Right ventricle myocardium inferior (tissue), 1 donor: ENCODE results near the gene TMEM44. TPM values are rescaled to one million over a fixed set of nuclear protein-coding genes. Genes with fewer than 3 reads are reported as not detected.
A peak's percentile ranks its signal among the peaks of the same experiment; 100 is the strongest.

Experiments
- ATAC-seq: fragments of 200-7000 bp; cut with Tn5 transposase; one replicate; pipeline ENCODE4 v1.9.1; 2020; ENCODE audit warnings: mild to moderate bottlenecking, moderate library complexity
- DNase-seq: peaks from one replicate; pipeline ENCODE4 v3.0.0; 2021; ENCODE audit errors: missing footprints
- intact Hi-C: fragments of 100-400 bp; cut with DNase I; formaldehyde crosslinking; loops from one replicate; pipeline ENCODE4 v1.11.0; 2022
- total RNA-seq: library from RNA; stranded (reverse); fragmentation: NEBNext Ultra II Directional; extraction: Animal tissue kit (Norgen Biotek cat#: 25700); gene quantifications from one replicate; pipeline ENCODE4 v1.2.1, GENCODE V29; 2021
- donor health status: DM: no; HTN: yes; CAD: no; lungs with severe emphysema.

Gene TMEM44
- total RNA-seq, 1 donor from 2014 or later, result 6.1 TPM

DNA sequence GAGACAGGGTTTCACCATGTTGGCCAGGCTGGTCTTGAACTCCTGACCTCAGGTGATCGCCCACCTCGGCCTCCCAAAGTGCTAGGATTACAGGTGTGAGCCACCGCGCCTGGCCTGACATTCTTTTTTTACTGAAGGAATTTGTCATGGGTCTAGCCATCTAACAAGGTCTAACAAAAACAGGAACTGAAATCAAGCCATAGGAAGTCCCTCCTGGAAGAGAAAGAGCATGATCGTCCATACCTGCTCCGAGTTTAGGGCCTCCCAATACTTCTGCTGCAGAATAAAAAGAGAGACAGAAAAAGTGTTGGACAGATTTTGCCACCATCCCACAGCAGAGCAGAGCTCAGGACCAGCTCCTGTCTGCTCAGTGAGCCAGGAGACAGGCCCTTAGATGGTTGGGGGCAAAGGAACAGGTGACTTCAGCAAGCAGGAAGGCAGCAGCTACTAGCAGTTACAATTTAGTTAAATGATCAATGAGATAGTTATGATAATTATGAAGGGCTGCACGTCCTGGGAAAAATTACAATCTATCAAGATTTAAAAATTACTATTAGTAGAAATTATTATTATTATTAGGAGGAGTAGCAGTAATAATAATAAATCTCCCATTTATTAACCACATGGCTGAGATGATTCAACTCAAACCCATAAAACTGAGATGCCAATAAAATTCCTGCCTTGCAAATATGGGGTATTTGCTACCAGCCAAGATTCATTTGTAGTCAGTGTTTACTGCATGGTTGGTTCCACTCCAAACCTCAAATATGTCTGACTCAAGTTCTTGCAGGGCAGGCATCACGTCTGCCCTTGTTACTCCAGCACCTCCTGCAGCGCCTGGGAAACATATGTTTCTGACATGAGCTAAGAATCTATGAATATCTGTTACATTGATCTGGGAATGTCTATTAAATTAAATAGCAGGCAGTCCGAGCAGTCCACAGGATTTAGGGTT, 40.1 kb downstream of the TMEM44 start:
- ATAC-seq, result no peak
- intact Hi-C loops, result no loop called here
- DNase-seq, result no peak

DNA sequence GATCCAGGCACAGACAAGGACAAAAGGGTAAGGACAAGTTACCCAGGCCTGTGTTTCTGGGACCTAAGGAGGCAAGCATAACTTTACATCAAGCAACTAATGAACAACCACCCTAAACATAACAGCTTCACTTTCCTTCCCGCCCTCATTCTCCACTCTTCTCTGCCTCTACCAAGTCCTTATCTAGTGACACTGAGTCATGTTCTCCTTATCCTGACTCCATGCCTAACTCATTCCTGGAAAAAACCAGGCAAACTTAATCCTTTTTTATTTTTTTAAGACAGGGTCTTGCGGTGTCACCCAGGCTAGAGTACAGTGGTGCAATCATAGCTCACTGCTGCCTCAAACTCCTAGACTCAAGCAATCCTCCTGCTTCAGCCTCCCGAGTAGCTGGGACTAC, 44.5 kb downstream of the TMEM44 start:
- intact Hi-C loops, result no loop called here
- no peak for ATAC-seq

DNA sequence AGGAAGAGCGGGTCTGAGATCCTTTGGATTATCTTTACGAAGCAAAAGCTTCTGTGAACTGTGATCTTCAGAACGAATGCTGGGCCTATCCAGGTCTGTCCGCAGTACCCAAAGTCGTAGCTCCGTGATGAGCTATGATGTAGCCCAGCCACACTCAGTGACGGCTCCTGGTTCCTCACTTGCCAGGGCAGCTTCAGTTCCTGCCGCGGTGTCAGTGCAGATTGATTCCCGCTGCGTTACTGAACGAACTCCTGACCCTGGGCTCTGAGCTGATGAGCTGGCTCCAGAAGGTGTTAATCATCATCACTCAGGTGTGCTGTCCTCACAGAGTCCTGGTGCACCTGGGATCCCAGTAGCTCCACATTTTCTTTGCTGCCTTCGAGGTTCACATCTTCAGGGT, 45.0 kb downstream of the TMEM44 start:
- intact Hi-C loops, result no loop called here
- ATAC-seq, result no peak
- DNase-seq, result no peak

More for the DNA sequence above, 44.5 kb downstream of the TMEM44 start:
- no peak for DNase-seq

DNA sequence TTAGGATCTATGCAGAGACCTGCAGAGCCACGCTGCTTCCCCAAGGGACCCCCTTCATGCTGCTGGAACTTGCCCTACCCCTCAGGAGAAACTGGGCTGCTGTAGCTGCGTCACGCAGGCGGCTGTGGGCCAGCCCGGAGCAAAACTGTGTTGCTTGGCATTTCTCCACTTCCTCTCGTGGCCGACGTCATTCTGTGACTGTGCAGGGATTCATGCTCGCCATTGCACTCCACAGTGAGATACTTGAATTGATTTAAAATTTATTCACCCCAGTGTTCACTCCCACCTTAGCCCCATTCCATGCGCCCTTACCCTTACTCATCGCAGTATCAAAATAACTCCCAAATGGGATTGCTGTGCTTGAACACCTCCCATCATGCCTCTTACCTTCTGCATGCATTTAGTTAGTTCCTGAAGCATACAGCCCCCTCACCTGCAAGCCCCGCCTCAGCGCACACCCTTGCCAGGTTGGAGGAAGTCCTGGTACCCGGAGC, 45.7 kb downstream of the TMEM44 start:
- ATAC-seq, result no peak
- peak; percentile 83 for DNase-seq
- intact Hi-C loops, result no loop called here

DNA sequence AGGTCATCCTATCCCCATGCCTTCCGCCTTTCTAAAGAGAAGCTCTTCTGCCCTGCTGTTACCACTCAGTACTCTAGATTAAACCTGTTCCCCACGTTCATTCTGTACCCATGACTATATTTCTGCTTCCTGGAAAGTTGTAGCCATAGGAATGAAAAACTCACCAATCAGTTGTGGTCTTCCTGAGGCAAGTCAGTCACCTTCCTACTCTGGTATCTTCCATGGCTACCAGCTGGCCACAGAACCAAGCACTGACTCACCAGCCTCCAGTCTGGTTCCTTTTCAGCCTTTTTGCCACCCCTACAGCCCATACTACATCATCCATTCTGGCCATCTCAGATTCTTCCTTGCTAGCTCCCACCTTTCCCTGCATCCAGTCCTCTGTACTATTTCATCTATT, 46.4 kb downstream of the TMEM44 start:
- ATAC-seq (no peak), DNase-seq (no peak)
- intact Hi-C loops, result no loop called here

DNA sequence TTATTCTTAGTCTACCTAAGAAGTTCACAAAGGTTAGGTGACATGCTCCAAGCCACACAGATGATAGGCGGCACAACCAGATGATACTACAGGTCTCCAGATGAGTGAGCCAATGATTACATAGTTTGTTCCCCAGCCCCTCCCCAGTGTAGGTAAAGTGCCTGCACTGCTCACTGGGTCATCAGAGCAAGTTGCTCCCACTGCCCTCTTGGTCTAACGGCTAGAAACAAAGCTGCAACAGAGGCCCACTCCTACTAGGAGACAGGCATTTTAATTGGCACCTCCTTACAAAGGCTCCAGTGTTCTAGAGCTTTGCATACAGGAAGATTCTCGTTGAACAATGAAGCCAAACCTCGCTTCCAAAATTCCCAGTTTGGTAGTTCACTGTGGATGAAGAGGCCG, 47.3 kb downstream of the TMEM44 start:
- intact Hi-C loops, result no loop called here
- ATAC-seq, result no peak
- DNase-seq, result no peak

DNA sequence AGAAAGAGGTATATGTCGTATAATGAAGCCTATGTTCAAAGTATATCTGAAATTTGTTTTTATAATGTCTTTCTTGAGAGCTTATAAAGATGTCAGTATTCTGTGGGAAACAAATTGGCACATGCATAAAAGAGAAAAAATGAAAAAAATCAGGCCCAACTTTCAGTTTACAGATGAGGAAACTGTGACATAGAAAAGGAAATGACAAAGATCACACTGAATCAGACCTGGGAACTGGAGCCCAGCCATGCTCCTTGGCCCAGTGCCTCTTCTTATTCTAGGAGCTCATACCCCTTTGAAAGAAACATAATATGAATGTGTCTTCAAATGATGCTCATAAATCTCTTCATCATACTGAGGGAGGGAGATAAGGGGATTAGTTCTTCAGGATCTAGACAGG, 48.4 kb downstream of the TMEM44 start:
- intact Hi-C loops, result no loop called here
- ATAC-seq (no peak), DNase-seq (no peak)

DNA sequence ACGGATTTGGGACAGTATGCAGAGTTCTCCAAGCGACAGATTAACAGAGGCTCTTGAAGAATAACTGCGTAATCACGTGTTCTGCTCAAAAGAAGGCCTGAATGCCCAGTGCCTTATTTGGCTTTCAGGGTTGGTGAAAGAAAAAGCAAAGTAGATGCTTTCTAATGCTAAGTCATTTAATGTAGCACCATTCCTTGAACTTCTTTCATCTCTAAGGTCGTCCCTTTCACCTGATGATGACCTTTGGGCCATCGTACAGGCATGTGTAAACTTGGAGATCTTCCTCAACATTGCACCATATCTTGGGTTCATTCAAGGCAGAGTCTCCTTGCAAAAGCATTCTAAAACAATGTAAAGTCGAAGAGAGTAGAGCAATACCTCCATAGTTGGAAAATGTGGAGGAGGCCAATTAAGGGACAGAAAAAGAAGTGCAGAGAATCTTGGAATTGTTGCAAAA, 48.9 kb downstream of the TMEM44 start:
- DNase-seq, result no peak
- no peak for ATAC-seq
- intact Hi-C loops, result no loop called here

DNA sequence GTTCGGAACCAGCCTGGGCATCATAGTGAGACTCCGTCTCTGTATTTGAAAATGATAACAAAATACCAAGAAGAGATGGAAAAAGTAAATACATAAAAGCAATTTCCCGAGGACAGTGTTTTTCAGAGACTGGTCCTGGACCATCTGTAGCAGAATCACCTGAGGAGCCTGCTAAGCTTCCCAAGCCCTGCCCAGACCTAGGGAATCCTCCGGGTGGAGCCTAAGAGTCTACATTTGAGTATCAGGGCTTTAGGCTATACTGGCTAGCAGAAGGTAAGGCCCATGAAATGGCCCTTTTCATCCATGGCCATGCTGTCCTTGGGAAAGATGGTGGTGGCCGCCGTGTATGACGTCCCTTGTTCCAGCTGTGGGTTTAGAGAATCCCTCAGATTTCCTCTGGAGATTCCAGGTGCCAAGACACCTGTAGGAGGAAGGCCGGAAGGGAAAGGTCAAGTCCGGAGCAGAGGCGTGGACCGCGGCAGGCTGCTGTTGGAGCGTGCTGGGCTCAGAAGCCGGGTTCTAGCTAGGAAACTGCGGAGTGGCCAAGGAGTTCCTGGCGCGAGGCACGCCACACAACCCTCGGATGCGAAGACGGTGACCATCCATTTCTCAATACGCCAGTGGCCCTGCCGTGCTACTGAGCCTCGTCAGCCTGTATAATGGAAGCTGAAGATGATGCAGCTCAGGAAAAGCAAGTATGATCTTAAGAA, 50.9 kb downstream of the TMEM44 start:
- ATAC-seq, result no peak
- intact Hi-C loops, result no loop called here
- DNase-seq, result no peak

DNA sequence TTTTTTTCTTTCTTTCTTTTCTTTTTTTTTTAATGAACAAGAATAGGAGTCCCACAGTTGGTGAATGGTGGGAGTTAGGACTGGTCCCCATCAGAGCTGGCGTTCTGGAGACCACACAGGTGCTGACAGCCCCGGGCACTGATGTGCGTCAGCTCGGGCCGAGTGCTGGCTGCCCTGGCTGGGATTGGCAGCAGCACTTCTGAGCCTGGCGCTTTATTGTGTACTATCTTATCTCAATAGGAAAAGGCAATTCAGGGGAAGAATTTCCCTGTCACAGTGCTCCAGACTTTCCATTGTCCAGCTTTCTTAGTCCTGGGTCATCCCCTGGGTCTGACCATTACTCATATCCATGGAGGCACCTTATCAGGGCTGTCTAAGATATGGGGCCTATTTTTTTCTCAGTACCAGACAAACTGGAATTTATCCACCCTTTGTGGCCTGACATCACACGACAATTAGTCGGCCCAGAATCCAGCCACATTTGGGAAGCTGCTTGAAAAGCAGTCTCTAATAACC, 54.1 kb downstream of the TMEM44 start:
- DNase-seq (peak; percentile 83), ATAC-seq (peak; percentile 81)
- intact Hi-C loops, result loop anchor here (2.0 kb wide), 1 partner anchor 102 kb away; no protein-coding TSS in a partner anchor

DNA sequence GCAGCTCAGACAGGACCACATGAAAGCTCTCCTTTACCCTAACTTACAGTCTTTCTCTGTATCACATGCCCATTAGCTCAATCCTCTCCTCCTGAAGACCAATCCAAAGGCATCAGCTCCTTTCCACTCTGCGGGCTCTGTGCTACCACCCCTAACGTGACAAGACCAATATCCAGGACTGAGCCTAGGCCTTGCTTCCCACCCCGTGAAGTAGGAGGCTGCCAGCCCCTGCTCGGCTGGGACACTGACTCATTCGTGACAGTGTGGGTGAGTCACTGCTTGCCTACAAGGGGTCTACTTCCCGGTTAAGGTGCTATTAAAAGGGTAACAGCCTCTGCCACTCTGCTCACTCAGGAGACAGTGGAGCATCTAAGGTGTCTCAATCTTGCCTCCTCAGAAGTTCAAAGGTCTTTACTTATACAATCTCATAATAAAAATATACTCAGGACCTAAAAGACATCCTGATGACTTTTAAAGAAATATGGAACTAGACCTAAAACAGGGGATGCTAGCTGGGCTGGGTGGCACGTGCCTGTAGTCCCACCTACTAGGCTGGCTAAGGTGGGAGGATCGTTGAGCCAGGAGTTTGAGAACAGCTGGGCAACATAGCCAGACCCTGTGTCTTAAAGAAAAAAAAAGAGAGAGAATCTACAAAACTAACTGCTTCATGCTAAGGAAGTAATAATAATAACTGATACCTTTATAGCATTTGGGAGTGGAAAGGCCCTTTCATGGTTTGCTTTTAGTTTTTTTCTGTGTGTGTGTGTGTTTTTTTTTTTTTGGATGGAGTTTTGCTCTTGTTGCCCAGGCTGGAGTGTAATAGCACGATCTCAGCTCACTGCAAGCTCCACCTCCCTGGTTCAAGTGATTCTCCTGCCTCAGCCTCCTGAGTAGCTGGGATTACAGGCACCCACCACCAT, 55.0 kb downstream of the TMEM44 start:
- no peak for ATAC-seq
- no peak for DNase-seq
- intact Hi-C loops, result loop anchor here (2.0 kb wide), 1 partner anchor 101 kb away; no protein-coding TSS in a partner anchor

DNA sequence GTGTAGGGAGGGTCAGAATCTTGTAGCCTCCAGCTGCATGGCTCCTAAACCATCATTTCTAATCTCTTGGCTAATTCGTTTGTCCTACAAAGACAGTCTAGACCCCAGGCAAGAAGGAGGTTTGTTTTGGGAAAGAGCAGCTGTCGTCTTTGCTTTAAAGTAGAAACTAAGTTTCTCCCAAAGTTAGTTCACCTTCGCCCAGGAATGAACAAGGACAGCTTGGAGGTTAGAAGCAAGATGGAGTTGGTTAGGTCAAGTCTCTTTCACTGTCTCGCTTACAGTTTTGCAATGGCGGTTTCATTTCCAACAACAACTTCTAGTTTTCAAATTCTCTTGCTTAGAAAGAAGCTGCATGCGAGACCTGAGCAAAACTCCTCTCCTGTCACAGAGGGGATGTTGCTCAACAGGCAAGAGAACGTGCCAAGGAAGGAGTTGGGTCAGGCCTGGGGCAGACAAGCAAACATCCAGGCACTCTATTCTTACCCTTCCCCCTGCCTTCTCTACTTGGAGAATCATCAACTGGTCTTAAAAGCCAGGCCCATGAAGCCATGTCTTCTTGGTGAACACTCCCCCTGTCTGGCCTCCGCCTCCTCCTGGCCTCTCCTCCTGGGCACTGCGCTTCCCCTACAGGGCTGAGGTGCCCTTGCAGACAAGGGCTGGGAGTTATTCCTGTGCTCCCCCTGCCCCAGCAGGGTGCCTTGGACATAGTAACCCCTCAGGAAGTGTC, 57.6 kb downstream of the TMEM44 start:
- ATAC-seq, result peak; percentile 44
- no peak for DNase-seq
- intact Hi-C loops, result no loop called here

DNA sequence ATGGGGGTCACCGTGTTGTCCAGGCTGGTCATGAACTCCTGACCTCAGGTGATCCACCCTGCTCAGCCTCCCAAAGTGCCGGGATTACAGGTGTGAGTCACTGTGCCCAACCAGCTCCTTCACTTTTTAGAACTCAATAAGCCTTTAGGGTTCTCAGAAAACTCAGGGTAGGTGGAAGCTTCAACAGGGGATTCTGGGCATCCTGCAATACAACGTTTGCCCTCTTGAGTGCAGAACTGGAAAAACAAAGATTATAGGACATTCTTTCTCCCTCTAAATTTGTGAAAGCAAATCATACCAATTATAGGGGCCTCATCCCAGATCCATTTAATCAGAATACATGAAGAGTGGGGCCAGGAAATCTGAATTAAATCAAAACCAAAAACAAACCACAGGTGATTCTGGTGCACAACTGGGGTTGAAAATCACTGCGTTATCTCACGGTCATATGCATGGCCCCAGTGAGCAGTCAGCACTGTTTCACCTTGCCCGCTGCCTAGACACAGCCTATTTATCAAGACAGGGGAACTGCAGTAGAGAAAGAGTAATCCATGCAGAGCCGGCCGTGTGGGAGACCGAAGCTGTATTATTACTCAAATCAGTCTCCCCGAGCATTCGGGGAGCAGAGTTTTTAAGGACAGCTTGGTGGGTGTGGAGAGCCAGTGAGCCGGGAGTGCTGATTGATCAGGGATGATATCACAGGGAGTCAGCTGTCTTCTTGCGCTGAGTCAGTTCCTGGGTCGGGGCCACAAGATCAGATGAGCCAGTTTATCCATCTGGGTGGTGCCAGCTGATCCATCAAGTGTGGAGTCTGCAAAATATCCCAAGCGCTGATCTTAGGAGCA, 58.4 kb downstream of the TMEM44 start:
- DNase-seq (no peak), ATAC-seq (no peak)
- intact Hi-C loops, result loop anchor here (5.0 kb wide), 1 partner anchor 88 kb away; the partner anchor contains the start of gene ATP13A3

DNA sequence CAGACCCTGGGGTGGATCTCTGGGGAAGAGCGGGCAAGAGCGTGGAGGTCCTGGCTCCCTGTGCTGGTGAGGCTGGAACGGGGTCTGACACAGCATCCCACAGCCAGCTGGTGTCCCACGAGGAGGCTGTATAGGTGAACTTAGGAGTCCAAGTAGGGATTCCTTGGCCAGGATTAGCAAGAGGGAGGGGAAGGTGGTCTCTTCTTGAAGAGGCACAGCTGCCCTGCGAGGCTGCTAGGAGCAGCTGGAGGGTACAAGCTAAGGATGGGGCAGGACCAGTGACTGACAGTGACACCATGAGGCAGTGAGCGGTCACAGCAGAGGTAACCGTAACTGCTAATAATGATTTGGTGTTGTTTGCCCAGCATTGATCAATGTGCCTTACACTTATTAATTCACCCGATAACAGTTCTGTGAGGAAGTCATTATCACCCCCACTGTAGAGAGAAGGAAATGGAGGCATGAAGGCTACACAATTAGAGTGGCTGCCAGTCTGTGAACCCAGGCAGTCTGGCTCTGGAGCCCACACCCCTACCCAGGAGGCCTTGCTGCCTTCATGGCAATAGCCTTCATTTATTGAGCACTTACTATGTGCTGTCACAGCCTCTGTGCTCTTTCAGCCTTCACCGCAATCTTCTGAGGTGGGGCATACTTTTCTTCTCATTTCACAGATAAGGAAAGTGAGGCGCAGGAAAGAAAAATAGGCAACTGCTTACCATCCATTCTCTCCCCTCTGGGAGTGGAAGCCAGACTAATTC, 59.4 kb downstream of the TMEM44 start:
- intact Hi-C loops, result loop anchor here (2.0 to 5.0 kb wide), 2 partner anchors 87 to 99 kb away; partner anchors contain the start of gene ATP13A3
- DNase-seq (no peak), ATAC-seq (peak; percentile 56)

DNA sequence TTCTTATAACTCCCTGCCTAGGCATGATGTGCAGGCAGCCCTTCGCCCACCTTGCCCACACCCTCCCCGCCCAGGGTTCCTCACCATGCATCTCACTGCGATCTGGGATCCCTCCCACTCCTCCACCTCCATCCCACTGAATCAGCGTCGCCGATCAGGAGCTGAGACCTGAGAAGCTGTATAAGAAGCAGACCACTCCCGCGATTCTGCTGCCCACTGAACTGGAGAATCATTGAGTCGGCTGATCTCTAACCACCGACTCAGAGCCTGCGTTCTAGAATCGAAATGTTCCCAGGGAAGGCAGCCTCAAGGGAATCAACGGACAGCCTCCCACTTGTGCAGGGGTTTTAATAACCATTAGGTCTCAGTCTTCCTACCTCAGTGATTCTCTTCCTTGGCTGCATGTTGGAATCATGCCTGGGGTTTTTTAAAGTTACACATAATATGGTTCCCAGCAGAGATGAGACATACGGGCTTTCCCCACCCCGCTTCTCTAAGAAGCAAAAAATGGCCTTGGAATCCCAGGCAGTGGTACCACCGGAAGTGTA, 60.2 kb downstream of the TMEM44 start:
- intact Hi-C loops, result loop anchor here (2.0 to 5.0 kb wide), 2 partner anchors 86 to 98 kb away; partner anchors contain the start of gene ATP13A3
- ATAC-seq (no peak), DNase-seq (no peak)
